Brain microvascular endothelial cell (primary cell): Measurements from ENCODE around the gene VPS52.

Experiments
- DNase-seq: peaks from one replicate; pipeline ENCODE4 v3.0.0-alpha.2; 2020
- H3K27ac ChIP-seq: fragments of 250-450 bp; sonication (Bioruptor Pico); 2 replicates; pipeline ENCODE4 v1.5.1; 2020; ENCODE audit warnings: mild to moderate bottlenecking, moderate library complexity
- H3K27me3 ChIP-seq: fragments of 250-450 bp; sonication (Bioruptor Pico); replicated peaks from 2 replicates; pipeline ENCODE4 v1.5.1; 2020; ENCODE audit warnings: mild to moderate bottlenecking
- H3K36me3 ChIP-seq: fragments of 250-450 bp; sonication (Bioruptor Pico); replicated peaks from 2 replicates; pipeline ENCODE4 v1.5.1; 2020; ENCODE audit warnings: mild to moderate bottlenecking
- H3K4me3 ChIP-seq: 2 replicates; pipeline ENCODE4 v1.5.1; 2011; ENCODE audit warnings: low read depth, mild to moderate bottlenecking, control low read depth, low read length, moderate library complexity
- in situ Hi-C: cut with HindIII; loops from 2 replicates; pipeline ENCODE4 v1.10.0; 2017; ENCODE audit warnings: low sequenced_read_pairs, low pct_ligation_motif_present
- TF ChIP-seq, protein P1 (sequence below): IDR thresholded peaks from 2 replicates; pipeline ENCODE4 v1.5.1; 2011; ENCODE audit warnings: low read depth, mild to moderate bottlenecking, moderate library complexity, low read length, control low read depth, inconsistent platforms; ENCODE audit errors: missing control alignments

Gene VPS52

DNA sequence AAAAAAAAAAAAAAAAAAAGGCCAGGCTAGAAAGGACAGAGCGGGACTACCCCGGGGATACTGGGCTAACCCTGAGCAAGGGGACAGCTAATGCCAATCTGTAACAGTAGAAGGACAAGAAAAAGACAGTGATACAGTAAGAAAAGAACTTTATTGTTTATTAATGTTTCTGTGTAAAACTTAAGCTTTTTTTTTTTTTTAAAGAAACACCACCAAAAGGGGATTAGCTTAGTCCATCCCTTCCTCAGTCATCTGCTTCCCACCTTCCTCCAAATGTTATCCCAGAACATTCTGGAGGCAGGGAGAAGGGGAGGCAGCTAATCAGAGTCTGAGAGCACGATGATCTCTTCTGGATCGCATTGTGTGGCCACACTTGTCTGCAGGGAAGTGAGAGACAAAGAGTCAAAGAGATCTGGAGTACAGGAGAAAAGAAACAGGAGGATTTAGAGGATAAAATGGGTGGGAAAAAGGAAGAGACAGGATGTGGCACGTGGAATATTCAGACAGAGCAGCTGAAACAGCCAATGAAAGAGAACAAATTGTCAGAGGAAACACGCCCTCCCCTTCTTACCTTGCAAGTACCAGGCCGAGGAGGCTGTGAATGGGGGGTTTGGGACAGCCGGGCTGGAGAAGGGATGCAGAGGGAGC lies 46.9 kb upstream of the VPS52 start:
- in situ Hi-C loops: no loop called here
- H3K27me3 ChIP-seq: no peaks in the 10 kb centered on the region
- H3K4me3 ChIP-seq: peak overlapping the region; percentile 61
- peaks cover 25% of the 10 kb centered on the region for H3K36me3 ChIP-seq
- no peak for DNase-seq
- no peak overlapping the region for H3K27ac ChIP-seq
- TF ChIP-seq, protein P1, sequence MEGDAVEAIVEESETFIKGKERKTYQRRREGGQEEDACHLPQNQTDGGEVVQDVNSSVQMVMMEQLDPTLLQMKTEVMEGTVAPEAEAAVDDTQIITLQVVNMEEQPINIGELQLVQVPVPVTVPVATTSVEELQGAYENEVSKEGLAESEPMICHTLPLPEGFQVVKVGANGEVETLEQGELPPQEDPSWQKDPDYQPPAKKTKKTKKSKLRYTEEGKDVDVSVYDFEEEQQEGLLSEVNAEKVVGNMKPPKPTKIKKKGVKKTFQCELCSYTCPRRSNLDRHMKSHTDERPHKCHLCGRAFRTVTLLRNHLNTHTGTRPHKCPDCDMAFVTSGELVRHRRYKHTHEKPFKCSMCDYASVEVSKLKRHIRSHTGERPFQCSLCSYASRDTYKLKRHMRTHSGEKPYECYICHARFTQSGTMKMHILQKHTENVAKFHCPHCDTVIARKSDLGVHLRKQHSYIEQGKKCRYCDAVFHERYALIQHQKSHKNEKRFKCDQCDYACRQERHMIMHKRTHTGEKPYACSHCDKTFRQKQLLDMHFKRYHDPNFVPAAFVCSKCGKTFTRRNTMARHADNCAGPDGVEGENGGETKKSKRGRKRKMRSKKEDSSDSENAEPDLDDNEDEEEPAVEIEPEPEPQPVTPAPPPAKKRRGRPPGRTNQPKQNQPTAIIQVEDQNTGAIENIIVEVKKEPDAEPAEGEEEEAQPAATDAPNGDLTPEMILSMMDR: no peak

DNA sequence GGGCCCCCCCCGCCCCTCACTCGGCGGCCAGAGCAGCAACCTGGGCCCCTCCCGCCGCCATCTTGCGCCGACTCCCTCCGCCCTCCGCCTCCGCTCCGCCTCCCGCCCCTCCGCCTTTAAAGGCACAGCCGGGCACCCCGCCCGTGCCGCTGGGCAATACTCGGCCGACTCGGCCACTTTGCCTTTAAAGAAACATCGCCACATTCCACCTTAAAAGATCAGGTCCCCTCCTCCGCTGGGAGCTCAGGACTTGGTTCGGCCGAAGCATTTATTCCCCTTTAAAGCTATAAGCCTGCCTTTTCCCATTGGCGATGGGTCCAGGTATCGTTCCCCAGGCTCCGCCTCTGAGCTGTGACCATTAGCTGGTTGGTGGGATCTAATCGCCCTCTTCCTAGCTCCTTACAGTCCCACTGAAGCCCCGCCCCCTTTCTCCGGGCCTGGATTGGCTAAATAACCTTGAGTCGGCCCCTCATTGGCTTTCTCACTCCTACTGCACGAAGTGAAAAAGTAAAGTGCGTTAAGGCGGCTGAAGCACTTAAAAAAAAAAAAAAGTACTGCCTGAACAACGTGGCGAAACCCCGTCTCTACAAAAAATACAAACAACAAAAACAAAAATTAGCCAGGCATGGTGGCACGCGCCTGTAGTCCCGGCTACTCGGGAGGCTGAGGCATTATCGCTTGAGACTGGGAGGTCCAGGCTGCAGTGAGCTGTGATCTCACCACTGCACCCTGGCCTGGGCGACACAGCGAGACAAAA lies 46.2 kb upstream of the VPS52 start, which contains the start of gene ZBTB22:
ZBTB22 (minus strand) TSS at position 76 of the 757 bp plus-strand sequence. CDS start 828 bp downstream, outside the sequence.
- peak within 1 kb of the TSS; percentile 61 for H3K4me3 ChIP-seq
- no peaks in the 10 kb centered on the region for H3K27me3 ChIP-seq
- in situ Hi-C loops: no loop called here
- peak; percentile 100 for DNase-seq
- TF ChIP-seq, protein P1: no peak
- peak within 1 kb of the TSS; percentile 69 for H3K27ac ChIP-seq
- peaks cover 25% of the 10 kb centered on the region for H3K36me3 ChIP-seq

DNA sequence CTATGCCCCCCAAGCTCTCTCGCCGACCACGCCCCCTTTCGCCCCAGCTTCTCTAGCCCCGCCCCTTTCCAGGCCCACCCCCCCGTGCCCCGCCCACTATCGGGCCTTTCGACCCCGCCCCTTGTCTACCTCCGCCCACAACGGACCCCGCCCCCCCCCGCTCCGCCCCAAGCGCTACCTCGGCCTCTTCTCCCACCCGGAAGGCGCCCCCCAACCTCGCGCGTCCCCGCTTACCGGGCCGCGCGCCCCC lies 45.7 kb upstream of the VPS52 start:
- Histone ChIP-seq H3K4me3 (peak overlapping the region; percentile 61), H3K36me3 (peaks cover 25% of the 10 kb centered on the region), H3K27me3 (no peaks in the 10 kb centered on the region), H3K27ac (no peak overlapping the region)
- in situ Hi-C loops: no loop called here
- no peak for DNase-seq
- TF ChIP-seq, protein P1: no peak

DNA sequence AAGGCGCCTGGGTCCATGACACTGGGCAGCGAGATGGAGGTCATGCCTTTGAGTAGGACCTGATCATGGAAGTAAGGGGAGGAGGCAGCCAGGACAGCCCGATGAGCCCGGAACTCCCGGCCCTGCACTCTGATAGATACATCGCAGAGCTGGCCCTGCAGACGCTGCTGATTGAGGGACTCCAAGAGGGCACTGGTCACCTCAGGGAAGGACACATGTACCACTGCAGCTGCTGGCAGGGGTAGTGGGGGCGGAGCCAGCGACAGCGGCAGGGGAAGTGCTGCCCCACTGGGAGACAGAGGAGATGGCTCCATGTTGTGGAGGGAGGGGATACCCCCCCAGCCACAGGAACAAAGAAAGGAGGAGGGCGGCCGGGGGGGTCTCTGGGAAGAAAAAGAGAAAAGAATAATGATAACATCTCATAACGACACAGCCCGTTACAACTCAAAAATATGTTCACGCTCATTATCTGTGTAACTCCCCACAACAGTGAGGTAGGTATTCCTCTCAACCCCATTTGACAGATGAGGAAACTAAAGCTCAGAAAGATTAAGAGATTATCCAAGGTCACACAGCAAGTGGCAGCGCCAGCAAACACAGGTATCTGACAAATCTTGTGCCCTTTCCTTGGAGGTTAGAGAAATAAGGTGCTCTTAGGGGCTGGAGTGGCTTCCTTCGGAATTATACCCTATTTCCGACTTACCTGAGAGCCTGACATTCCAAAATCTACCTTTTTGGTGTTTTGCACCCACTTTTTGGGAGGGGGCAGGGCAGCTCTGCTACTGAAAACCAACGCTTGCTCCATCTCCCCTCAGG lies 45.1 kb upstream of the VPS52 start:
- in situ Hi-C loops: no loop called here
- H3K4me3 ChIP-seq: peak overlapping the region; percentile 61
- peaks cover 25% of the 10 kb centered on the region for H3K36me3 ChIP-seq
- no peak overlapping the region for H3K27ac ChIP-seq
- H3K27me3 ChIP-seq: no peaks in the 10 kb centered on the region
- DNase-seq: no peak
- TF ChIP-seq, protein P1: no peak

DNA sequence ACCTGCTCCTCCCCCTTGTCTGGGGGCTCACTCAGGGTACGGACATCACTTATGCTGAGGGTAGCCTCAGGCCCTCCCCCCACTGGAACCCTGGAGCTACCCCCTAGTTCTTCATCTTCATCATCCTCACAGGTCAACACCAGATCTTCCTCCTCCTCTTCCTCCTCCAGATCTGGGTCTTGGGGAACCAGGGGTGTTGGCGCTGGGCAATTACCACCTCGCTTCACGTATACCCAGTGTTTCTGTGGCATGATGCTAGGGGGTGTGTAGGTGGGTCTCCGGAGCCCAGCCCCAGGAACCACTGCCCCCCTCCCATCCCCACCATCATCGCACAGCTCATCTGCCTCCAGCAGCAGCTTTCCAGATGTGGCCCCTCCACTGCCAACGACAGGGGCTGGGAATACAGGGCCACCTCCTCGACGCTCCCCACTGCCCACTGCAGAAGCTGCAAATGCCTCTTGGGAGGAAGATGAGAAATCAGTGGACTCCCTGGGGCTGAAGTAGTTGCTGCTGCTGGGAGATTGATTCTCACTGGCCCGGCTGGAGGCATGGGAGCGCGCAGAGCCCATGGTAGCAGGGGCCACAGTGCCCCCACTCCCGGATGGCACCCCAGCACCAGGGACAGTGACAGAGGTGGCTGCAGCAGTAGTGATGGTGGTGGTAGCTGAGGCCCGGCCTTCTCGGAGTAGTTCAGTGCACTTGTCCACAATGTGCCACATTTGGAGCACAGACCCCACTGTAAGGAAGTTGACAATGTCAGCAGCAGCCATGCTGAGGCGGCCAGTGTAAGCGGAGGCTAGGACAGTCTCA lies 44.3 kb upstream of the VPS52 start:
- in situ Hi-C loops: no loop called here
- H3K27me3 ChIP-seq: no peaks in the 10 kb centered on the region
- no peak overlapping the region for H3K27ac ChIP-seq

More for the DNA sequence above, 44.3 kb upstream of the VPS52 start:
- DNase-seq: no peak
- no peak overlapping the region for H3K4me3 ChIP-seq
- TF ChIP-seq, protein P1: no peak
- H3K36me3 ChIP-seq: peaks cover 24% of the 10 kb centered on the region
